Tibial nerve (tissue), 4 donors: Measurements from ENCODE around the gene TGM6.

Experiments used
- EP300 ChIP-seq, 2 donors: sonication (generic); formaldehyde crosslinking; IDR thresholded peaks; one replicate each; pipeline ENCODE4 v1.6.1; 2017; ENCODE audit warnings: antibody characterized with exemption in 2 of 2, mild to moderate bottlenecking in 1 of 2
- POLR2A ChIP-seq, 2 donors: fragments of 450-650 bp; IDR thresholded peaks; one replicate each; pipeline ENCODE4 v1.6.1; 2017; ENCODE audit warnings: antibody characterized with exemption in 2 of 2, mild to moderate bottlenecking in 2 of 2, moderate library complexity in 2 of 2
- TF ChIP-seq, protein P1 (sequence below), 5 experiments: fragments of 200-600 bp in 3 of 5; fragments of 450-650 bp in 2 of 5; sonication (generic) in 3 of 5; IDR thresholded peaks; one replicate each; pipeline ENCODE4 v1.5.1; 2016 to 2019; ENCODE audit warnings: antibody characterized with exemption in 5 of 5, mild to moderate bottlenecking in 3 of 5, moderate library complexity in 2 of 5

DNA sequence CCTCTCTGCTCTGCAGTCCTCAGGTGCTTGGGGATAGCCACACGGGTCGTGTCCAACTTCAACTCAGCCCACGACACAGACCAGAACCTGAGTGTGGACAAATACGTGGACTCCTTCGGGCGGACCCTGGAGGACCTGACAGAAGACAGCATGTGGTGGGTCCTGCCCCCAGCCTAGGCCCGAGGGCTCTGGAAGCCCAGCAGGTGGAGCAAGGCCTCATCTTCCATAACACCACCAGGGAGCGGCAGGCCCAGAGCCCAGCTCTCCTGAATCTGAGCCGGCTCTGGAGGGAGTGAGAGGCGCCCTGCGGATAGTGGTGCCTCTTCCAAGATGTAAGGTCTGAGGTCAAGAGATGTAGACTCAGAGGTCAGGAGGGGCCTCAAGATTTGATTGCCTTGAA is 19.6 kb downstream of the TGM6 start:
- TF ChIP-seq, protein P1, sequence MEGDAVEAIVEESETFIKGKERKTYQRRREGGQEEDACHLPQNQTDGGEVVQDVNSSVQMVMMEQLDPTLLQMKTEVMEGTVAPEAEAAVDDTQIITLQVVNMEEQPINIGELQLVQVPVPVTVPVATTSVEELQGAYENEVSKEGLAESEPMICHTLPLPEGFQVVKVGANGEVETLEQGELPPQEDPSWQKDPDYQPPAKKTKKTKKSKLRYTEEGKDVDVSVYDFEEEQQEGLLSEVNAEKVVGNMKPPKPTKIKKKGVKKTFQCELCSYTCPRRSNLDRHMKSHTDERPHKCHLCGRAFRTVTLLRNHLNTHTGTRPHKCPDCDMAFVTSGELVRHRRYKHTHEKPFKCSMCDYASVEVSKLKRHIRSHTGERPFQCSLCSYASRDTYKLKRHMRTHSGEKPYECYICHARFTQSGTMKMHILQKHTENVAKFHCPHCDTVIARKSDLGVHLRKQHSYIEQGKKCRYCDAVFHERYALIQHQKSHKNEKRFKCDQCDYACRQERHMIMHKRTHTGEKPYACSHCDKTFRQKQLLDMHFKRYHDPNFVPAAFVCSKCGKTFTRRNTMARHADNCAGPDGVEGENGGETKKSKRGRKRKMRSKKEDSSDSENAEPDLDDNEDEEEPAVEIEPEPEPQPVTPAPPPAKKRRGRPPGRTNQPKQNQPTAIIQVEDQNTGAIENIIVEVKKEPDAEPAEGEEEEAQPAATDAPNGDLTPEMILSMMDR (IDR thresholded peaks at IDR 0.05): no peak
- TF ChIP-seq POLR2A (IDR thresholded peaks at IDR 0.05) (no peak), EP300 (IDR thresholded peaks at IDR 0.05) (no peak)
